Measurements from ENCODE around the gene ATP2B2.

Gene ATP2B2

GRCh38 chr3:10467204-10467603, 38.2 kb downstream of the ATP2B2 start:
- H3K79me2 ChIP-seq (ENCODE audit: insufficient read depth, low read length) = no peaks in the 10 kb centered on the region
- H3K9me2 ChIP-seq (replicated peaks; ENCODE audit: low read depth, low read length) = no peaks in the 10 kb centered on the region
- H4K20me1 ChIP-seq (ENCODE audit: insufficient read depth, low read length, poor library complexity, severe bottlenecking) = no peaks in the 10 kb centered on the region
- no peak for TF ChIP-seq EZH2phosphoT487 (IDR thresholded peaks at IDR 0.05; ENCODE audit: borderline replicate concordance)
- no peak for TF ChIP-seq CTCF (conservative IDR thresholded peaks at IDR 0.05; ENCODE audit: low read length)
- H3F3A ChIP-seq (ENCODE audit: low read depth) = no peaks in the 10 kb centered on the region
- H2AFZ ChIP-seq (ENCODE audit: low read length) = no peak overlapping the region
- no peak overlapping the region for H3K9ac ChIP-seq (ENCODE audit: low read depth, low read length, poor library complexity, severe bottlenecking)
- H3K9me3 ChIP-seq (ENCODE audit: insufficient read depth, low read depth, low read length) = no peaks in the 10 kb centered on the region
- no peaks in the 10 kb centered on the region for H3K36me3 ChIP-seq (ENCODE audit: insufficient read depth, low read length)
- no peaks in the 10 kb centered on the region for H3K27me3 ChIP-seq (ENCODE audit: insufficient read depth, low read length, poor library complexity, severe bottlenecking)
- H3K4me1 ChIP-seq (ENCODE audit: insufficient read depth, low read length, poor library complexity, severe bottlenecking) = no peaks in the 10 kb centered on the region
- no peak overlapping the region for H3K4me2 ChIP-seq (ENCODE audit: low read depth, low read length, poor library complexity, severe bottlenecking)
- H3K4me3 ChIP-seq (ENCODE audit: low read length, poor library complexity, severe bottlenecking) = no peak overlapping the region

GRCh38 chr3:10466186-10466585, 39.2 kb downstream of the ATP2B2 start:
- H3K27me3 ChIP-seq (ENCODE audit: insufficient read depth, low read length, poor library complexity, severe bottlenecking) = no peaks in the 10 kb centered on the region
- H3K79me2 ChIP-seq (ENCODE audit: insufficient read depth, low read length) = no peaks in the 10 kb centered on the region
- H3K9ac ChIP-seq (ENCODE audit: low read depth, low read length, poor library complexity, severe bottlenecking) = no peak overlapping the region
- no peaks in the 10 kb centered on the region for H3K9me3 ChIP-seq (ENCODE audit: insufficient read depth, low read depth, low read length)
- H3F3A ChIP-seq (ENCODE audit: low read depth) = no peaks in the 10 kb centered on the region
- H3K4me3 ChIP-seq (ENCODE audit: low read length, poor library complexity, severe bottlenecking) = no peak overlapping the region
- H3K4me1 ChIP-seq (ENCODE audit: insufficient read depth, low read length, poor library complexity, severe bottlenecking) = no peaks in the 10 kb centered on the region
- no peaks in the 10 kb centered on the region for H3K9me2 ChIP-seq (replicated peaks; ENCODE audit: low read depth, low read length)
- no peaks in the 10 kb centered on the region for H3K36me3 ChIP-seq (ENCODE audit: insufficient read depth, low read length)
- TF ChIP-seq CTCF (conservative IDR thresholded peaks at IDR 0.05; ENCODE audit: low read length) (no peak), EZH2phosphoT487 (IDR thresholded peaks at IDR 0.05; ENCODE audit: borderline replicate concordance) (no peak)
- no peaks in the 10 kb centered on the region for H4K20me1 ChIP-seq (ENCODE audit: insufficient read depth, low read length, poor library complexity, severe bottlenecking)
- H3K4me2 ChIP-seq (ENCODE audit: low read depth, low read length, poor library complexity, severe bottlenecking) = no peak overlapping the region
- no peak overlapping the region for H2AFZ ChIP-seq (ENCODE audit: low read length)

GRCh38 chr3:10465161-10465560, 40.2 kb downstream of the ATP2B2 start:
- Histone ChIP-seq H3K36me3 (ENCODE audit: insufficient read depth, low read length) (no peaks in the 10 kb centered on the region), H2AFZ (ENCODE audit: low read length) (no peak overlapping the region), H3K4me3 (ENCODE audit: low read length, poor library complexity, severe bottlenecking) (no peak overlapping the region), H3F3A (ENCODE audit: low read depth) (no peaks in the 10 kb centered on the region), H3K4me2 (ENCODE audit: low read depth, low read length, poor library complexity, severe bottlenecking) (no peak overlapping the region), H3K9ac (ENCODE audit: low read depth, low read length, poor library complexity, severe bottlenecking) (no peak overlapping the region), H3K4me1 (ENCODE audit: insufficient read depth, low read length, poor library complexity, severe bottlenecking) (no peaks in the 10 kb centered on the region), H3K79me2 (ENCODE audit: insufficient read depth, low read length) (no peaks in the 10 kb centered on the region), H3K27me3 (ENCODE audit: insufficient read depth, low read length, poor library complexity, severe bottlenecking) (no peaks in the 10 kb centered on the region), H3K9me2 (replicated peaks; ENCODE audit: low read depth, low read length) (no peaks in the 10 kb centered on the region), H3K9me3 (ENCODE audit: insufficient read depth, low read depth, low read length) (no peaks in the 10 kb centered on the region), H4K20me1 (ENCODE audit: insufficient read depth, low read length, poor library complexity, severe bottlenecking) (no peaks in the 10 kb centered on the region)
- TF ChIP-seq EZH2phosphoT487 (IDR thresholded peaks at IDR 0.05; ENCODE audit: borderline replicate concordance) (no peak), CTCF (conservative IDR thresholded peaks at IDR 0.05; ENCODE audit: low read length) (no peak)

Measured in Loucy (cell line).